Transverse colon (tissue), 4 donors: Measurements from ENCODE around the gene STARD13.
A peak's percentile ranks its signal among the peaks of the same experiment; 100 is the strongest.

Experiments
- CTCF ChIP-seq, 5 experiments: fragments of 200-600 bp in 3 of 5; fragments of 450-650 bp in 2 of 5; sonication (generic) in 3 of 5; IDR thresholded peaks; 1 replicate in 2 of 5; 2 replicates in 3 of 5; pipeline ENCODE4 v1.5.1; 2016 to 2017; ENCODE audit warnings: antibody characterized with exemption in 5 of 5, inconsistent platforms in 3 of 5, mild to moderate bottlenecking in 2 of 5, moderate library complexity in 1 of 5
- EP300 ChIP-seq: sonication (generic); formaldehyde crosslinking; IDR thresholded peaks from one replicate; pipeline ENCODE4 v1.6.1; 2017; ENCODE audit warnings: antibody characterized with exemption, low read depth
- POLR2A ChIP-seq: fragments of 450-650 bp; IDR thresholded peaks from one replicate; pipeline ENCODE4 v1.6.1; 2016; ENCODE audit warnings: antibody characterized with exemption, mild to moderate bottlenecking, moderate library complexity
- POLR2AphosphoS5 ChIP-seq, 3 donors: sonication (generic); formaldehyde crosslinking; IDR thresholded peaks; one replicate each; pipeline ENCODE4 v1.6.1; 2016; ENCODE audit warnings: antibody characterized with exemption in 3 of 3

- TF ChIP-seq POLR2A (no peak), POLR2AphosphoS5 (IDR thresholded peaks at IDR 0.05) (peak in 1 of 3 donors; percentile 56), CTCF (IDR thresholded peaks at IDR 0.05) (no peak), EP300 (no peak)
These were observed 78.0 kb downstream of the STARD13 start for GRCh38 chr13:33207615-33207961.
